Endothelial cell of umbilical vein (primary cell): ENCODE measurements around the gene AMN.

Experiments
- EZH2 ChIP-seq: IDR thresholded peaks from 2 replicates; pipeline ENCODE4 v1.6.1; 2012; ENCODE audit warnings: borderline replicate concordance, low read depth, mild to moderate bottlenecking, moderate library complexity, low read length, inconsistent platforms; ENCODE audit not compliant: severe bottlenecking
- MAX ChIP-seq: IDR thresholded peaks from 2 replicates; pipeline ENCODE4 v1.6.1; 2011; ENCODE audit not compliant: insufficient read depth, insufficient read length
- MYC ChIP-seq: IDR thresholded peaks from one replicate; pipeline ENCODE4 v1.6.1; 2011; ENCODE audit warnings: mild to moderate bottlenecking, low read depth, low read length
- POLR2A ChIP-seq: IDR thresholded peaks from 2 replicates; pipeline ENCODE4 v1.6.1; 2012; ENCODE audit warnings: low read depth, mild to moderate bottlenecking, control low read depth, low read length
- POLR2AphosphoS5 ChIP-seq: IDR thresholded peaks from 2 replicates; pipeline ENCODE4 v1.6.1; 2012; ENCODE audit warnings: low read depth, mild to moderate bottlenecking, control low read depth, low read length, moderate library complexity; ENCODE audit not compliant: insufficient read depth
- TF ChIP-seq, protein P1 (sequence below), 2 donors: IDR thresholded peaks; 1 replicate in 1 of 2; 2 replicates in 1 of 2; pipeline ENCODE4 v1.5.1; 2011; ENCODE audit warnings: low read length in 2 of 2, mild to moderate bottlenecking in 2 of 2, moderate library complexity in 2 of 2, control low read depth in 1 of 2, inconsistent platforms in 1 of 2, low read depth in 1 of 2; ENCODE audit not compliant: insufficient read depth in 1 of 2; ENCODE audit errors: extremely low read depth in 1 of 2

- TF ChIP-seq, protein P1, sequence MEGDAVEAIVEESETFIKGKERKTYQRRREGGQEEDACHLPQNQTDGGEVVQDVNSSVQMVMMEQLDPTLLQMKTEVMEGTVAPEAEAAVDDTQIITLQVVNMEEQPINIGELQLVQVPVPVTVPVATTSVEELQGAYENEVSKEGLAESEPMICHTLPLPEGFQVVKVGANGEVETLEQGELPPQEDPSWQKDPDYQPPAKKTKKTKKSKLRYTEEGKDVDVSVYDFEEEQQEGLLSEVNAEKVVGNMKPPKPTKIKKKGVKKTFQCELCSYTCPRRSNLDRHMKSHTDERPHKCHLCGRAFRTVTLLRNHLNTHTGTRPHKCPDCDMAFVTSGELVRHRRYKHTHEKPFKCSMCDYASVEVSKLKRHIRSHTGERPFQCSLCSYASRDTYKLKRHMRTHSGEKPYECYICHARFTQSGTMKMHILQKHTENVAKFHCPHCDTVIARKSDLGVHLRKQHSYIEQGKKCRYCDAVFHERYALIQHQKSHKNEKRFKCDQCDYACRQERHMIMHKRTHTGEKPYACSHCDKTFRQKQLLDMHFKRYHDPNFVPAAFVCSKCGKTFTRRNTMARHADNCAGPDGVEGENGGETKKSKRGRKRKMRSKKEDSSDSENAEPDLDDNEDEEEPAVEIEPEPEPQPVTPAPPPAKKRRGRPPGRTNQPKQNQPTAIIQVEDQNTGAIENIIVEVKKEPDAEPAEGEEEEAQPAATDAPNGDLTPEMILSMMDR (IDR thresholded peaks at IDR 0.05; ENCODE audit: extremely low read depth in 1 of 2, insufficient read depth in 1 of 2, low read depth in 1 of 2, low read length in 2 of 2): no peak
- TF ChIP-seq POLR2A: no peak
- no peak for TF ChIP-seq EZH2
- TF ChIP-seq MAX: no peak
- no peak for TF ChIP-seq MYC
- no peak for TF ChIP-seq POLR2AphosphoS5
These were observed 27.5 kb downstream of the AMN start for GRCh38 chr14:102949801-102950451.
